OCI-LY3 (cell line): Measurements from ENCODE around the gene FAM83G.
"Not testable (repeated sequence)": the region's sequence is repeated elsewhere in the genome, so short reads cannot be mapped to it uniquely, and the experiment has no call there.

ENCODE experiments used
- H2AFZ ChIP-seq: fragments of 200-600, 300-600 bp; shearing (Covaris generic); 2 replicates; pipeline ENCODE4 v1.6.0; 2014; ENCODE audit warnings: antibody characterized with exemption, low read depth, low read length
- H3K27ac ChIP-seq: fragments of 200-600, 300-600 bp; sonication (generic); 2 replicates; pipeline ENCODE4 v1.5.1; 2014; ENCODE audit warnings: mild to moderate bottlenecking, low read length, moderate library complexity, mixed read lengths
- H3K27me3 ChIP-seq: fragments of 200-600, 300-600 bp; sonication (generic); 2 replicates; pipeline ENCODE4 v1.6.1; 2014; ENCODE audit warnings: low read depth, low read length, mixed read lengths
- H3K36me3 ChIP-seq: fragments of 200-600, 300-600 bp; sonication (generic); replicated peaks from 2 replicates; pipeline ENCODE3; 2014; ENCODE audit warnings: low read depth, low read length, mixed read lengths
- H3K4me1 ChIP-seq: fragments of 300-600, 200-600 bp; sonication (generic); 2 replicates; pipeline ENCODE4 v1.6.1; 2014; ENCODE audit warnings: low read length, mixed read lengths
- H3K4me2 ChIP-seq: fragments of 200-600, 300-600 bp; sonication (generic); 2 replicates; pipeline ENCODE4 v1.6.1; 2014; ENCODE audit warnings: low read length, mixed read lengths
- H3K4me3 ChIP-seq: fragments of 300-600, 200-600 bp; sonication (generic); 2 replicates; pipeline ENCODE4 v1.5.1; 2014; ENCODE audit warnings: antibody characterized with exemption, mild to moderate bottlenecking, low read length, moderate library complexity
- H3K79me2 ChIP-seq: fragments of 300-600, 200-600 bp; shearing (Covaris generic); 2 replicates; pipeline ENCODE4 v1.6.1; 2014; ENCODE audit warnings: mild to moderate bottlenecking, low read length, mixed read lengths
- H3K9ac ChIP-seq: fragments of 300-600, 200-600 bp; shearing (Covaris generic); 2 replicates; pipeline ENCODE4 v1.6.0; 2014; ENCODE audit warnings: mild to moderate bottlenecking, low read length, moderate library complexity
- H3K9me3 ChIP-seq: fragments of 200-600, 300-600 bp; shearing (Covaris generic); 2 replicates; pipeline ENCODE4 v1.6.1; 2014; ENCODE audit warnings: low read length, mixed read lengths; ENCODE audit not compliant: insufficient read depth
- H4K20me1 ChIP-seq: fragments of 200-600, 300-600 bp; sonication (generic); 2 replicates; pipeline ENCODE4 v1.6.1; 2016; ENCODE audit warnings: low read length, mixed read lengths; ENCODE audit not compliant: insufficient read depth
- CTCF ChIP-seq: fragments of 200-600, 300-600 bp; sonication (generic); IDR thresholded peaks from 2 replicates; pipeline ENCODE4 v1.5.1; 2014; ENCODE audit warnings: antibody characterized with exemption, low read length, low read depth
- EZH2phosphoT487 ChIP-seq: fragments of 200-600 bp; shearing (Covaris generic); IDR thresholded peaks from 2 replicates; pipeline ENCODE4 v1.6.1; 2018; ENCODE audit warnings: antibody characterized with exemption, mixed run types, low read depth

The FAM83G gene

GRCh38 chr17:19004421-19005136 lies at the start of gene FAM83G:
Gene FAM83G, minus strand, starts transcription at chr17:19004764. Its CDS starts 723 bp downstream, at chr17:19004041.
- H3K9ac ChIP-seq, result peak within 1 kb of the TSS; percentile 81
- H2AFZ ChIP-seq, result no peak within 1 kb of the TSS
- peak within 1 kb of the TSS; percentile 56 for H3K27ac ChIP-seq
- H3K36me3 ChIP-seq, result no peaks in the 10 kb centered on the region
- no peaks in the 10 kb centered on the region for H3K4me1 ChIP-seq
- H3K79me2 ChIP-seq, result no peaks in the 10 kb centered on the region
- TF ChIP-seq CTCF (no peak), EZH2phosphoT487 (no peak)
- peak within 1 kb of the TSS; percentile 83 for H3K4me2 ChIP-seq
- H3K27me3 ChIP-seq, result no peaks in the 10 kb centered on the region
- peak within 1 kb of the TSS; percentile 87 for H3K4me3 ChIP-seq
- no peaks in the 10 kb centered on the region for H3K9me3 ChIP-seq
- H4K20me1 ChIP-seq, result no peaks in the 10 kb centered on the region

- not testable (repeated sequence) for H3K4me2 ChIP-seq, H3K27ac ChIP-seq, H3K79me2 ChIP-seq, H3K4me1 ChIP-seq, H3K4me3 ChIP-seq, H3K27me3 ChIP-seq, H3K9ac ChIP-seq, H4K20me1 ChIP-seq, H3K9me3 ChIP-seq, H2AFZ ChIP-seq, H3K36me3 ChIP-seq
Observed at GRCh38 chr17:19048826-19049225, 44.3 kb upstream of the FAM83G start.

GRCh38 chr17:19047510-19047909 lies 42.9 kb upstream of the FAM83G start:
- not testable (repeated sequence) for H3K27me3 ChIP-seq, H3K9me3 ChIP-seq, H3K79me2 ChIP-seq, H2AFZ ChIP-seq, H3K4me1 ChIP-seq, H3K4me3 ChIP-seq, H4K20me1 ChIP-seq, H3K9ac ChIP-seq, H3K36me3 ChIP-seq, H3K4me2 ChIP-seq, H3K27ac ChIP-seq

- H3K4me2 ChIP-seq, H3K9me3 ChIP-seq, H3K9ac ChIP-seq, H3K27me3 ChIP-seq, H3K36me3 ChIP-seq, H3K79me2 ChIP-seq, H4K20me1 ChIP-seq, H2AFZ ChIP-seq, H3K4me1 ChIP-seq, H3K27ac ChIP-seq, H3K4me3 ChIP-seq: not testable (repeated sequence)
Observed at GRCh38 chr17:19046782-19047375, 42.3 kb upstream of the FAM83G start, which contains the start of gene GRAP. Gene GRAP, minus strand, starts transcription at chr17:19046957. Its CDS starts 31 bp downstream, at chr17:19046926.

- H3K27ac ChIP-seq, H3K4me1 ChIP-seq, H3K4me3 ChIP-seq, H3K9me3 ChIP-seq, H2AFZ ChIP-seq, H3K4me2 ChIP-seq, H3K36me3 ChIP-seq, H3K79me2 ChIP-seq, H4K20me1 ChIP-seq, H3K27me3 ChIP-seq, H3K9ac ChIP-seq: not testable (repeated sequence)
Observed at GRCh38 chr17:19044643-19045042, 40.1 kb upstream of the FAM83G start.

- H3K4me3 ChIP-seq, H3K4me2 ChIP-seq, H3K27me3 ChIP-seq: not testable (repeated sequence)
Observed at GRCh38 chr17:19043032-19043431, 38.5 kb upstream of the FAM83G start.

GRCh38 chr17:19042369-19042768 lies 37.8 kb upstream of the FAM83G start:
- H3K27ac ChIP-seq, H3K36me3 ChIP-seq, H3K9ac ChIP-seq, H3K27me3 ChIP-seq, H3K4me3 ChIP-seq, H3K9me3 ChIP-seq, H2AFZ ChIP-seq, H3K4me1 ChIP-seq, H3K79me2 ChIP-seq, H3K4me2 ChIP-seq, H4K20me1 ChIP-seq: not testable (repeated sequence)

More at GRCh38 chr17:19043032-19043431, 38.5 kb upstream of the FAM83G start:
- H3K79me2 ChIP-seq, H3K4me1 ChIP-seq, H3K9ac ChIP-seq, H3K9me3 ChIP-seq, H2AFZ ChIP-seq, H4K20me1 ChIP-seq, H3K27ac ChIP-seq, H3K36me3 ChIP-seq: not testable (repeated sequence)

- H3K4me3 ChIP-seq, H3K27ac ChIP-seq, H3K4me1 ChIP-seq, H3K36me3 ChIP-seq, H3K4me2 ChIP-seq, H3K9ac ChIP-seq, H2AFZ ChIP-seq, H3K79me2 ChIP-seq, H4K20me1 ChIP-seq, H3K27me3 ChIP-seq, H3K9me3 ChIP-seq: not testable (repeated sequence)
Observed at GRCh38 chr17:19041871-19042270, 37.3 kb upstream of the FAM83G start.

GRCh38 chr17:19040350-19040749 lies 35.8 kb upstream of the FAM83G start:
- not testable (repeated sequence) for H3K4me1 ChIP-seq, H3K4me3 ChIP-seq, H3K9ac ChIP-seq, H3K36me3 ChIP-seq, H2AFZ ChIP-seq, H3K9me3 ChIP-seq, H3K79me2 ChIP-seq, H3K4me2 ChIP-seq, H3K27ac ChIP-seq, H4K20me1 ChIP-seq, H3K27me3 ChIP-seq
